GDM1 (cell line): Measurements from ENCODE around the gene GRIK1.

Experiments
- DNase-seq: peaks from one replicate; lab custom pipeline; 2025; lab: John Stamatoyannopoulos, UW

GRIK1 gene

GRCh38 chr21:29642551-29643245 lies 297.1 kb downstream of the GRIK1 start:
- no peak for DNase-seq

GRCh38 chr21:29641635-29642550 lies 297.9 kb downstream of the GRIK1 start:
- DNase-seq: no peak

- DNase-seq: no peak
These were observed 298.7 kb downstream of the GRIK1 start for GRCh38 chr21:29641001-29641634.

- no peak for DNase-seq
These were observed 299.7 kb downstream of the GRIK1 start for GRCh38 chr21:29640080-29640508.

- DNase-seq: no peak
These were observed 300.3 kb downstream of the GRIK1 start for GRCh38 chr21:29639366-29640079.

GRCh38 chr21:29638761-29639327 lies 301.0 kb downstream of the GRIK1 start:
- no peak for DNase-seq

GRCh38 chr21:29638138-29638537 lies 301.7 kb downstream of the GRIK1 start:
- DNase-seq: no peak

GRCh38 chr21:29637553-29637952 lies 302.2 kb downstream of the GRIK1 start:
- no peak for DNase-seq

- no peak for DNase-seq
These were observed 302.7 kb downstream of the GRIK1 start for GRCh38 chr21:29637134-29637533.

- no peak for DNase-seq
These were observed 305.4 kb downstream of the GRIK1 start for GRCh38 chr21:29634418-29634817.

- DNase-seq: no peak
These were observed 306.0 kb downstream of the GRIK1 start for GRCh38 chr21:29633756-29634155.

- no peak for DNase-seq
These were observed 309.4 kb downstream of the GRIK1 start for GRCh38 chr21:29630441-29630840.

GRCh38 chr21:29627905-29628304 lies 311.9 kb downstream of the GRIK1 start:
- DNase-seq: no peak

- DNase-seq: no peak
These were observed 312.9 kb downstream of the GRIK1 start for GRCh38 chr21:29626801-29627470.

- DNase-seq: no peak
These were observed 313.8 kb downstream of the GRIK1 start for GRCh38 chr21:29625990-29626389.

- DNase-seq: no peak
These were observed 315.0 kb downstream of the GRIK1 start for GRCh38 chr21:29624776-29625175.

- no peak for DNase-seq
These were observed 318.3 kb downstream of the GRIK1 start for GRCh38 chr21:29621525-29621924.

GRCh38 chr21:29616209-29616751 lies 323.5 kb downstream of the GRIK1 start:
- no peak for DNase-seq

GRCh38 chr21:29613877-29614276 lies 325.9 kb downstream of the GRIK1 start:
- no peak for DNase-seq

GRCh38 chr21:29613021-29613420 lies 326.8 kb downstream of the GRIK1 start:
- DNase-seq: no peak
